Activated naive CD4-positive, alpha-beta T cell (primary cell): Measurements from ENCODE around the gene SNX7.

Source experiments
- DNase-seq, 4 experiments: peaks; one replicate each; lab custom pipeline; 2025; lab: John Stamatoyannopoulos, UW

The SNX7 gene

GRCh38 chr1:98697781-98698180 lies 36.3 kb downstream of the SNX7 start:
- no peak for DNase-seq

GRCh38 chr1:98698625-98699024 lies 37.1 kb downstream of the SNX7 start:
- DNase-seq, result no peak

GRCh38 chr1:98700228-98700627 lies 38.7 kb downstream of the SNX7 start:
- DNase-seq, result no peak

- no peak for DNase-seq
Measured at GRCh38 chr1:98702976-98703375, 41.5 kb downstream of the SNX7 start.

- DNase-seq, result no peak
Measured at GRCh38 chr1:98704474-98704873, 43.0 kb downstream of the SNX7 start.

- no peak for DNase-seq
Measured at GRCh38 chr1:98704971-98705370, 43.5 kb downstream of the SNX7 start.

GRCh38 chr1:98705591-98705990 lies 44.1 kb downstream of the SNX7 start:
- no peak for DNase-seq

- DNase-seq, result no peak
Measured at GRCh38 chr1:98706173-98706843, 44.8 kb downstream of the SNX7 start.

GRCh38 chr1:98707556-98707955 lies 46.0 kb downstream of the SNX7 start:
- no peak for DNase-seq

GRCh38 chr1:98709906-98710305 lies 48.4 kb downstream of the SNX7 start:
- DNase-seq, result no peak

- DNase-seq, result no peak
Measured at GRCh38 chr1:98723574-98723973, 62.1 kb downstream of the SNX7 start.

- no peak for DNase-seq
Measured at GRCh38 chr1:98732985-98733781, 71.7 kb downstream of the SNX7 start.

GRCh38 chr1:98733782-98734112 lies 72.2 kb downstream of the SNX7 start:
- DNase-seq, result no peak

GRCh38 chr1:98735756-98736155 lies 74.2 kb downstream of the SNX7 start:
- DNase-seq, result no peak

- no peak for DNase-seq
Measured at GRCh38 chr1:98737835-98738234, 76.3 kb downstream of the SNX7 start.

- DNase-seq, result no peak
Measured at GRCh38 chr1:98739762-98740161, 78.2 kb downstream of the SNX7 start.

- DNase-seq, result no peak
Measured at GRCh38 chr1:98741164-98741563, 79.6 kb downstream of the SNX7 start.

GRCh38 chr1:98749152-98749756 lies 87.7 kb downstream of the SNX7 start:
- DNase-seq, result no peak

- DNase-seq, result no peak
Measured at GRCh38 chr1:98754176-98754575, 92.7 kb downstream of the SNX7 start.

GRCh38 chr1:98761219-98761865 lies 99.8 kb downstream of the SNX7 start:
- no peak for DNase-seq

- no peak for DNase-seq
Measured at GRCh38 chr1:98763488-98764150, 102.1 kb downstream of the SNX7 start.

GRCh38 chr1:98764485-98764884 lies 103.0 kb downstream of the SNX7 start:
- no peak for DNase-seq
